Loucy (cell line): ENCODE results near the gene TEX261.

Experiments used
- H2AFZ ChIP-seq: fragments of 200-600 bp; sonication (generic); 2 replicates; pipeline ENCODE4 v1.6.0; 2016; ENCODE audit warnings: antibody characterized with exemption, mild to moderate bottlenecking, low read length, moderate library complexity
- H3F3A ChIP-seq: fragments of 200-600 bp; 2 replicates; pipeline ENCODE4 v1.6.0; 2016; ENCODE audit warnings: antibody characterized with exemption, low read depth, mild to moderate bottlenecking
- H3K27me3 ChIP-seq: fragments of 200-600 bp; sonication (generic); 2 replicates; pipeline ENCODE4 v1.6.1; 2014; ENCODE audit warnings: low read length, mild to moderate bottlenecking; ENCODE audit not compliant: insufficient read depth, poor library complexity, severe bottlenecking
- H3K36me3 ChIP-seq: fragments of 200-600 bp; sonication (generic); 2 replicates; pipeline ENCODE4 v1.6.1; 2016; ENCODE audit warnings: low read length; ENCODE audit not compliant: insufficient read depth
- H3K4me1 ChIP-seq: fragments of 200-600 bp; sonication (generic); 2 replicates; pipeline ENCODE4 v1.5.1; 2014; ENCODE audit warnings: low read length, mild to moderate bottlenecking; ENCODE audit not compliant: insufficient read depth, poor library complexity, severe bottlenecking
- H3K4me2 ChIP-seq: fragments of 200-600 bp; sonication (generic); 2 replicates; pipeline ENCODE4 v1.6.0; 2014; ENCODE audit warnings: antibody characterized with exemption, low read length, low read depth, mild to moderate bottlenecking; ENCODE audit not compliant: poor library complexity, severe bottlenecking
- H3K4me3 ChIP-seq: fragments of 200-600 bp; sonication (generic); 2 replicates; pipeline ENCODE4 v1.5.1; 2014; ENCODE audit warnings: low read length, mild to moderate bottlenecking, mixed read lengths; ENCODE audit not compliant: poor library complexity, severe bottlenecking
- H3K79me2 ChIP-seq: fragments of 200-600 bp; sonication (generic); 2 replicates; pipeline ENCODE4 v1.6.1; 2014; ENCODE audit warnings: low read length; ENCODE audit not compliant: insufficient read depth
- H3K9ac ChIP-seq: fragments of 200-600 bp; sonication (generic); 2 replicates; pipeline ENCODE4 v1.6.0; 2014; ENCODE audit warnings: mild to moderate bottlenecking, low read depth, low read length, moderate library complexity; ENCODE audit not compliant: poor library complexity, severe bottlenecking
- H3K9me2 ChIP-seq: fragments of 200-600 bp; sonication (generic); replicated peaks from 2 replicates; pipeline ENCODE4 v1.6.1; 2016; ENCODE audit warnings: low read depth, low read length, mixed read lengths
- H3K9me3 ChIP-seq: fragments of 200-600 bp; sonication (generic); 2 replicates; pipeline ENCODE4 v1.6.1; 2014; ENCODE audit warnings: mild to moderate bottlenecking, antibody characterized with exemption, low read length, low read depth; ENCODE audit not compliant: insufficient read depth
- H4K20me1 ChIP-seq: fragments of 200-600 bp; sonication (generic); 2 replicates; pipeline ENCODE4 v1.6.0; 2014; ENCODE audit warnings: antibody characterized with exemption, low read length, mild to moderate bottlenecking; ENCODE audit not compliant: insufficient read depth, poor library complexity, severe bottlenecking
- CTCF ChIP-seq: fragments of 200-600 bp; sonication (generic); conservative IDR thresholded peaks from 2 replicates; pipeline ENCODE4 v1.5.1; 2014; ENCODE audit warnings: mild to moderate bottlenecking, antibody characterized with exemption, low read length
- EZH2phosphoT487 ChIP-seq: fragments of 200-600 bp; IDR thresholded peaks from 2 replicates; pipeline ENCODE4 v1.6.1; 2018; ENCODE audit warnings: antibody characterized with exemption, mild to moderate bottlenecking, moderate library complexity, borderline replicate concordance

The TEX261 gene

DNA sequence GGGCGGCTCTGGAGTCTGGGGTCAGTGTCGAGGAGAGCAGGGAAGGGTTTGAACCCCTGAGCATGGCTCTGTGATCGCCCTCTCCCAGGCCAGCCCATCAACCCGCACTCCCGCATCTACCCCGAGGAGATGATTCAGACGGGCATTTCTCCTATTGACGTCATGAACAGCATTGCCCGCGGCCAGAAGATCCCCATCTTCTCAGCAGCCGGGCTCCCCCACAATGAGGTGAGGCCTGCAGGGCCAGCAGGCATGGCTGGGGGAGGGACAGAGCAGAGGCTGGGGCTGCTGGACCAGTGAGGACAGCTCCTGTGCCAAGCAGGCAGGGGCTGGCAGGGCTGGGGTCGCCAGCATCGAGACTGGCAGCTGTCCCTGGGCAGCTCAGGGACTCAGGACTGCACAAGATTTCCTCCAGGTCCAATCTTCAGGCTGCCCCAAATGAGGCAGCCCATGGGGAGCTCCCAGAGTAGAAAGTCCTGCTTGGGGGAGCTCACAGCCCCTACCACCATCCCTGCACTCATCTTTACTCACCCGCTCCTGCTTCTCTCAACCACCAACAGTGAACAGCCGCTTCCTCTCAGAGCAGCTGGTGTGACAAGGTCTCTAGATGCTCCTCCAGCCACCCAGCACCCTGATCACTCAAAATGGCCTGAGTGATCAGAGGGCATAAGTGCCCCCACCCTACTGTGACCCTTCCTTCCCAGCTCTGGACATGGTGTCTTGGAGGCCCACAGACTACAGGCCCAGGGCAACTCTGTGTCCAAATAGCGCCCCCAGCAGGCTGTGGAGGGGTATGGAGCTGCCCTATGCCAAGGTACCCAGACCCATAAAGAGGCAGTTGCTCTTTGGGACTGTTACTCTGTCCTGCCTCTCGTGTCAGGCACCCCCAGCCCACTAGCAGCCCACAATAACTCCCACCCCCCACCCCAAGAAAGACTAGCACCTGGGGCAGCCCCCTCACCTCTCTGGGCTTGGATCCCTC is 34.5 kb downstream of the TEX261 start:
- no peak overlapping the region for H3K9ac ChIP-seq
- H4K20me1 ChIP-seq: no peaks in the 10 kb centered on the region
- no peaks in the 10 kb centered on the region for H3F3A ChIP-seq
- H3K4me1 ChIP-seq: peaks cover 22% of the 10 kb centered on the region
- H3K4me2 ChIP-seq: no peak overlapping the region
- no peaks in the 10 kb centered on the region for H3K27me3 ChIP-seq
- H3K36me3 ChIP-seq: no peaks in the 10 kb centered on the region
- H3K79me2 ChIP-seq: no peaks in the 10 kb centered on the region
- H2AFZ ChIP-seq: no peak overlapping the region
- no peak overlapping the region for H3K4me3 ChIP-seq
- no peaks in the 10 kb centered on the region for H3K9me3 ChIP-seq
- TF ChIP-seq EZH2phosphoT487 (no peak), CTCF (peak; percentile 64)
- H3K9me2 ChIP-seq: no peaks in the 10 kb centered on the region

DNA sequence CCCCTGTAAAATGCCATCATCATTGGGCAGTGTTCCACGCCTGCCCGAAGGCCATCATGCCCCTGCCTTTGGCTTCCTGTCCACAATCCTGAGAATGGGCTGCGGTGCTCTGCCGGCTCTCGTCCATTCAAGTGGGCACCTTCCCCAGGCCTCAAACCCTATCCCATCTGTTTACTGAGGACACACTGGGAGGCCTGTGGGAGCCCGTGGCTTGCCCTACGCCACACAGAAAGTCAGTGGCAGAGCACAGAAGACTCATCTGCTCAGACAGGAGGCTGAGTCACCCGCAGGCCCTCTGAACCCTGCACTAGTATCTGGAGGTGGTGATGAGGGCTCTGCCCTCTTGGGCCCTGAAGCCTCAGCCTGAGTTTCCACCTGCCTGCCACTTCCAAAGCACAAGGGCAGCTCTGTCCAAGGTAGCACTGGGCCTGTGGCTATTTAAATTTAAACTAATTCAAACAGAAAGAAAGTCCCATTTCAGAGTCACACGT is 35.4 kb downstream of the TEX261 start:
- Histone ChIP-seq H3K4me1 (peaks cover 22% of the 10 kb centered on the region), H3K9me2 (no peaks in the 10 kb centered on the region), H3K4me3 (no peak overlapping the region), H3K4me2 (no peak overlapping the region), H3K9ac (no peak overlapping the region), H3K27me3 (no peaks in the 10 kb centered on the region), H2AFZ (no peak overlapping the region), H3F3A (no peaks in the 10 kb centered on the region), H4K20me1 (no peaks in the 10 kb centered on the region), H3K36me3 (no peaks in the 10 kb centered on the region), H3K79me2 (no peaks in the 10 kb centered on the region), H3K9me3 (no peaks in the 10 kb centered on the region)
- no peak for TF ChIP-seq EZH2phosphoT487
- no peak for TF ChIP-seq CTCF

DNA sequence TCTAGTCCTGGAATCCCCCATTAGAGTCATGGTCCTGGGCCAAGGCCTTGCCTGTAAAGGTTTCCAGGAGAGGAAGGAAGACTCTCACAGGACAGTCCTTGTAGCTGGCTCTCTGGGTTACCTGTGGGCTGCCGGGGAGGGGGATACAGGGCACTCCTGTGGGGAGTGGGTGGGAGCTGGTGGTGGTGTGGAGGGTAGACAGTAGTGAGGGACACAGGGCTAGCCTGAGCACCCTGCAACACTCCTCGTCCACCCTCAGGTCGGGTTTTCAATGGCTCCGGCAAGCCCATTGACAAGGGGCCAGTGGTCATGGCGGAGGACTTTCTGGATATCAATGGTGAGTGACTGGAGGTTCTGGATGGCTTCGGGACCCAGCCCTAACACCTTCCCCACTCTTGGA is 35.9 kb downstream of the TEX261 start:
- Histone ChIP-seq H3K79me2 (no peaks in the 10 kb centered on the region), H3F3A (no peaks in the 10 kb centered on the region), H3K9ac (no peak overlapping the region), H2AFZ (no peak overlapping the region), H3K4me3 (peak overlapping the region; percentile 28), H4K20me1 (no peaks in the 10 kb centered on the region), H3K9me3 (no peaks in the 10 kb centered on the region), H3K4me2 (peak overlapping the region; percentile 59), H3K27me3 (no peaks in the 10 kb centered on the region), H3K9me2 (no peaks in the 10 kb centered on the region), H3K36me3 (no peaks in the 10 kb centered on the region), H3K4me1 (peaks cover 22% of the 10 kb centered on the region)
- no peak for TF ChIP-seq CTCF
- TF ChIP-seq EZH2phosphoT487: no peak
